Endodermal cell (in vitro differentiated cells): ENCODE results near the gene KRTAP10-4. TPM values are rescaled to one million over a fixed set of nuclear protein-coding genes. Genes with fewer than 3 reads are reported as not detected.

Source experiments
- DNase-seq: peaks from one replicate; pipeline ENCODE4 v3.0.0-alpha.2; 2017
- H3K27ac ChIP-seq: 2 replicates; pipeline ENCODE4 v1.5.1; 2013; ENCODE audit warnings: mild to moderate bottlenecking, low read depth, low read length, moderate library complexity
- H3K27me3 ChIP-seq: 2 replicates; pipeline ENCODE4 v1.6.1; 2013; ENCODE audit warnings: mild to moderate bottlenecking, low read length, moderate library complexity; ENCODE audit not compliant: insufficient read depth, control insufficient read depth, poor library complexity, severe bottlenecking
- H3K36me3 ChIP-seq: 2 replicates; pipeline ENCODE4 v1.7.0; 2013; ENCODE audit warnings: mild to moderate bottlenecking, low read length, moderate library complexity; ENCODE audit not compliant: control insufficient read depth, insufficient read depth
- H3K4me1 ChIP-seq: one replicate; pipeline ENCODE4 v1.7.0; 2013; ENCODE audit warnings: low read length; ENCODE audit not compliant: control insufficient read depth, insufficient read depth
- H3K4me3 ChIP-seq: 2 replicates; pipeline ENCODE4 v1.5.1; 2013; ENCODE audit warnings: mild to moderate bottlenecking, low read length, moderate library complexity
- H3K9ac ChIP-seq: 2 replicates; pipeline ENCODE4 v1.6.1; 2013; ENCODE audit warnings: mild to moderate bottlenecking, low read length, moderate library complexity; ENCODE audit not compliant: poor library complexity, severe bottlenecking; ENCODE audit errors: extremely low read depth
- H3K9me3 ChIP-seq: 2 replicates; pipeline ENCODE4 v1.6.1; 2013; ENCODE audit warnings: mild to moderate bottlenecking, low read length, moderate library complexity; ENCODE audit not compliant: control insufficient read depth
- H3K27ac Mint-ChIP-seq: 2 replicates; pipeline ENCODE4 v1.8.0; 2020; ENCODE audit warnings: mixed read lengths
- H3K27me3 Mint-ChIP-seq: 2 replicates; pipeline ENCODE4 v1.8.0; 2021; ENCODE audit warnings: mild to moderate bottlenecking, mixed read lengths; ENCODE audit not compliant: insufficient read depth
- H3K36me3 Mint-ChIP-seq: 2 replicates; pipeline ENCODE4 v1.8.0; 2020; ENCODE audit warnings: low read depth, mixed read lengths
- H3K4me1 Mint-ChIP-seq: 2 replicates; pipeline ENCODE4 v1.8.0; 2020; ENCODE audit warnings: mixed read lengths
- H3K4me3 Mint-ChIP-seq: 2 replicates; pipeline ENCODE4 v1.8.0; 2020; ENCODE audit warnings: mild to moderate bottlenecking, moderate library complexity, mixed read lengths
- H3K9me3 Mint-ChIP-seq: 2 replicates; pipeline ENCODE4 v1.8.0; 2020; ENCODE audit warnings: mild to moderate bottlenecking, mixed read lengths
- WGBS, 2 experiments: methylation state at CpG; one replicate each; pipeline versions ENCODE4 v1.1.5 to v1.1.7; 2013; ENCODE audit warnings: missing lambda C conversion rate in 2 of 2, mixed read lengths in 1 of 2; ENCODE audit not compliant: insufficient coverage in 1 of 2, insufficient read length in 1 of 2; 5-methylcytosine and 5-hydroxymethylcytosine counted together
- total RNA-seq, 2 donors: library from RNA; stranded (reverse); fragmentation: NEBNext Ultra II Directional in 1 of 2; extraction: Animal tissue kit (Norgen Biotek cat#: 25700) in 1 of 2; gene quantifications; 2 replicates in 1 of 2; 3 replicates in 1 of 2; pipeline ENCODE4 v1.2.1, GENCODE V29; 2021
- TF ChIP-seq, protein P1 (sequence below): fragments of 200-600 bp; sonication (generic); conservative IDR thresholded peaks from 2 replicates; pipeline ENCODE4 v1.5.0; 2021; ENCODE audit warnings: antibody characterized with exemption, mild to moderate bottlenecking

The KRTAP10-4 gene
- total RNA-seq, 2 donors from 2014 or later: not detected

DNA sequence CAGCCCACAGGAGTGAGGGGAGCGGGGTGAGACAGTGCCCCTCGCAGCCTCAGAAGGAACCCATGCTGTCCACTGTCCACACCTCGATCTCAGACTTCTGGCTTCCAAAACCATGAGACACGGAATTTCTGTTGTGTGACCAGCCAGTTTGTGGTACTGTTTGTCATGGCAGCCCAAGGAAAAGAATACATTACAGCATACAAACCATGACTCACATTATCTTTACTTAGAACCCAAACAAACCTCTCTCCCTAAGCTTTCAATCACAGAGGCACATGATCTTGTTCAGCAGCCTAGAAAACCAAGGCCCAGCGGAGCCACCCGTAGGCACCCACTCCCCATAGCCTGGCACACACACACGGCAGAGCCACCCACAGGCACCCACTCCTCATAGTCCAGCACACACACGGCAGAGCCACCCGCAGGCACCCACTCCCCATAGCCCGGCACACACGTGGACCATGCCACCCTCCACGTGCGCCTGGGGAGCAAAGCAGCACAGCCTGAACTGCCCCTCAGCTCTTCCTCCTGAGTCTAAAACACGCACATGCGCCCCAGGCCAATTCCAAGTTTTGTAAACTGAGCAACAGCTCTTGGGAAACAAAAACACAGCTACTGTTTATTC is 458 bp upstream of the KRTAP10-4 start:
- Mint-ChIP-seq H3K4me3 (no peak overlapping the region), H3K9me3 (peaks cover 42% of the 10 kb centered on the region), H3K27me3 (peaks cover 2% of the 10 kb centered on the region), H3K36me3 (peaks cover 3% of the 10 kb centered on the region), H3K4me1 (peaks cover 2% of the 10 kb centered on the region), H3K27ac (no peak overlapping the region)
- H3K4me3 ChIP-seq: no peak overlapping the region
- no peak overlapping the region for H3K27ac ChIP-seq
- TF ChIP-seq, protein P1, sequence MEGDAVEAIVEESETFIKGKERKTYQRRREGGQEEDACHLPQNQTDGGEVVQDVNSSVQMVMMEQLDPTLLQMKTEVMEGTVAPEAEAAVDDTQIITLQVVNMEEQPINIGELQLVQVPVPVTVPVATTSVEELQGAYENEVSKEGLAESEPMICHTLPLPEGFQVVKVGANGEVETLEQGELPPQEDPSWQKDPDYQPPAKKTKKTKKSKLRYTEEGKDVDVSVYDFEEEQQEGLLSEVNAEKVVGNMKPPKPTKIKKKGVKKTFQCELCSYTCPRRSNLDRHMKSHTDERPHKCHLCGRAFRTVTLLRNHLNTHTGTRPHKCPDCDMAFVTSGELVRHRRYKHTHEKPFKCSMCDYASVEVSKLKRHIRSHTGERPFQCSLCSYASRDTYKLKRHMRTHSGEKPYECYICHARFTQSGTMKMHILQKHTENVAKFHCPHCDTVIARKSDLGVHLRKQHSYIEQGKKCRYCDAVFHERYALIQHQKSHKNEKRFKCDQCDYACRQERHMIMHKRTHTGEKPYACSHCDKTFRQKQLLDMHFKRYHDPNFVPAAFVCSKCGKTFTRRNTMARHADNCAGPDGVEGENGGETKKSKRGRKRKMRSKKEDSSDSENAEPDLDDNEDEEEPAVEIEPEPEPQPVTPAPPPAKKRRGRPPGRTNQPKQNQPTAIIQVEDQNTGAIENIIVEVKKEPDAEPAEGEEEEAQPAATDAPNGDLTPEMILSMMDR: no peak
- DNase-seq: no peak
- no peaks in the 10 kb centered on the region for H3K4me1 ChIP-seq
- H3K9me3 ChIP-seq: peaks cover 25% of the 10 kb centered on the region
- no peaks in the 10 kb centered on the region for H3K27me3 ChIP-seq
- H3K9ac ChIP-seq: no peak overlapping the region
- 93 to 98% methylated on average over 11 to 15 of the region's 15 CpGs for WGBS, 2 experiments
- no peaks in the 10 kb centered on the region for H3K36me3 ChIP-seq

- no peak overlapping the region for H3K27ac ChIP-seq
- peaks cover 25% of the 10 kb centered on the region for H3K9me3 ChIP-seq
- Mint-ChIP-seq H3K4me1 (peaks cover 2% of the 10 kb centered on the region), H3K9me3 (peaks cover 45% of the 10 kb centered on the region), H3K36me3 (peaks cover 3% of the 10 kb centered on the region), H3K27me3 (peaks cover 2% of the 10 kb centered on the region), H3K4me3 (no peak overlapping the region), H3K27ac (no peak overlapping the region)
- WGBS, 2 experiments: 71 to 82% methylated on average over 16 to 21 of the region's 21 CpGs
- no peaks in the 10 kb centered on the region for H3K4me1 ChIP-seq
- no peak for DNase-seq
- TF ChIP-seq, protein P1: no peak
- H3K9ac ChIP-seq: no peak overlapping the region
- no peak overlapping the region for H3K4me3 ChIP-seq
- no peaks in the 10 kb centered on the region for H3K27me3 ChIP-seq
- no peaks in the 10 kb centered on the region for H3K36me3 ChIP-seq
Measured at GRCh38 chr21:44574457-44575306, 1.2 kb downstream of the KRTAP10-4 start.

- peaks cover 24% of the 10 kb centered on the region for H3K9me3 ChIP-seq
Measured at GRCh38 chr21:44575307-44576024, 1.9 kb downstream of the KRTAP10-4 start.

More at GRCh38 chr21:44575307-44576024, 1.9 kb downstream of the KRTAP10-4 start:
- Histone ChIP-seq H3K36me3 (no peaks in the 10 kb centered on the region), H3K27ac (no peak overlapping the region), H3K4me3 (no peak overlapping the region), H3K9ac (no peak overlapping the region), H3K4me1 (no peaks in the 10 kb centered on the region), H3K27me3 (no peaks in the 10 kb centered on the region)
- Mint-ChIP-seq H3K4me3 (no peak overlapping the region), H3K27me3 (peaks cover 4% of the 10 kb centered on the region), H3K4me1 (peaks cover 2% of the 10 kb centered on the region), H3K9me3 (peaks cover 42% of the 10 kb centered on the region), H3K27ac (no peak overlapping the region), H3K36me3 (peaks cover 3% of the 10 kb centered on the region)
- DNase-seq: no peak
- TF ChIP-seq, protein P1: no peak
- WGBS, 2 experiments: 92 to 95% methylated on average over 13 to 20 of the region's 20 CpGs
